HepG2 (cell line): Measurements from ENCODE around the gene BMI1.

Source experiments
- EZH2 ChIP-seq: conservative IDR thresholded peaks from 2 replicates; pipeline ENCODE4 v1.6.1; 2012; ENCODE audit warnings: mild to moderate bottlenecking, low read depth, low read length, moderate library complexity
- GATA4 ChIP-seq: sonication (generic); IDR thresholded peaks from 2 replicates; pipeline ENCODE4 v1.6.1; 2016; ENCODE audit warnings: antibody characterized with exemption, low read depth, borderline replicate concordance
- HIVEP1 ChIP-seq: sonication (generic); formaldehyde crosslinking; IDR thresholded peaks from 2 replicates; pipeline ENCODE4 v1.4.0; 2020; ENCODE audit warnings: mild to moderate bottlenecking, missing genetic modification reagents
- JARID2 ChIP-seq: sonication (generic); formaldehyde crosslinking; IDR thresholded peaks from 2 replicates; pipeline ENCODE4 v1.8.1; 2023; ENCODE audit warnings: missing genetic modification reagents, inconsistent platforms; ENCODE audit not compliant: insufficient replicate concordance
- MAFG ChIP-seq: sonication (generic); formaldehyde crosslinking; IDR thresholded peaks from 2 replicates; pipeline ENCODE4 v1.5.1; 2020; ENCODE audit warnings: mild to moderate bottlenecking, missing genetic modification reagents
- NR3C1 ChIP-seq: sonication (generic); formaldehyde crosslinking; IDR thresholded peaks from 2 replicates; pipeline ENCODE4 v1.4.0; 2020; ENCODE audit warnings: missing genetic modification reagents
- RFX3 ChIP-seq: IDR thresholded peaks from 2 replicates; pipeline ENCODE4 v1.6.1; 2016; ENCODE audit warnings: missing biosample characterization, missing genetic modification reagents
- SSRP1 ChIP-seq: IDR thresholded peaks from 2 replicates; pipeline ENCODE4 v1.6.1; 2016; ENCODE audit warnings: control low read depth
- U2AF1 ChIP-seq: fragments of 200-400 bp; formaldehyde crosslinking; optimal IDR thresholded peaks from 2 replicates; pipeline ENCODE3; 2017; ENCODE audit warnings: mild to moderate bottlenecking, low read depth, low read length
- ZBTB3 ChIP-seq: sonication (generic); formaldehyde crosslinking; IDR thresholded peaks from 2 replicates; pipeline ENCODE4 v1.4.0; 2020; ENCODE audit warnings: low read depth, mild to moderate bottlenecking, moderate library complexity, missing genetic modification reagents, borderline replicate concordance
- ZSCAN22 ChIP-seq: sonication (generic); formaldehyde crosslinking; IDR thresholded peaks from 2 replicates; pipeline ENCODE4 v1.4.0; 2020; ENCODE audit warnings: mild to moderate bottlenecking, missing genetic modification reagents
- TF ChIP-seq, protein P1 (sequence below): sonication (generic); formaldehyde crosslinking; conservative IDR thresholded peaks from 2 replicates; pipeline ENCODE4 v1.5.0; 2020; ENCODE audit warnings: missing genetic modification reagents
- TF ChIP-seq, protein P2 (sequence below): sonication (generic); formaldehyde crosslinking; IDR thresholded peaks from 2 replicates; pipeline ENCODE4 v1.8.1; 2023; ENCODE audit warnings: mild to moderate bottlenecking, inconsistent platforms, moderate library complexity, missing genetic modification reagents, borderline replicate concordance

DNA sequence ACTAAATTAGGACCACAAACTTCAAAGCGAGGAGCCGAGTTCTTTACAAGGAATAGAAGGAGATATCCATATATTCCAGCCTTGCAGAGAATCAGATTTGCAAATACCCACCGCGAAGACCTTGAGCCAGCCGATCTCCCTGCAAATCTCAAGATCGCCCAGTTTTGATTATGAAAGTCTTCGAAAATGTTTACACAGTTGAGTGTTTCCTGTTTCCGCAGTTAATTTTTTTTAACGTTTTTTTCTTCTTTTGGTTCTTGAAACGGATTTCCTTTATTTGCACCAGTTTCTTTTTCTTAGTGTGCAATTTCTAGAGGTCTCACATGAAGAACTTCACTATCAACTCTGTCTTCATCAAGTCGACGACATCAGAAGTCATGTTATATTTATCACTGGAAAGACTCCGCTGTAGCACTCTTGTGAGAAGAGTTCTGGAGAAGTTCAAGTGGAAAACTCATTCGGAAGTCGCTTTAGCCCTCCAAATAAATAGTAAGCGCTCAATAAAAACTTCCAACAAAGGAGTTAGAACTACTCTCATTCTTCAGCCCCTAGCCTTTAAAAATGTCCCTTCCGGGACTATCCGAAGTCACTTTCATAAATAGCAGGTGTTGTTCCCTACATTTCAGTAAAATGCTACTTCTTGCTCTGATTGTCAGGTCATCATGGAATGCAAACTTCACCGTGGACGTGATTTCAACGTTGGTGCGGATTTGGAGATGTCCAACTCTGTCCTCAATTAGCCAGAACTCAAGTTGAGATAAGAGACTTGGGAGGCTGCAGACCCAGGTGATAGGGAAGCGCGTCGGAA lies 12.5 kb downstream of the BMI1 start:
- TF ChIP-seq GATA4 (no peak), HIVEP1 (CRISPR knock-in tag) (no peak), RFX3 (CRISPR knock-in tag) (no peak), EZH2 (no peak), MAFG (no peak), U2AF1 (no peak), ZSCAN22 (CRISPR knock-in tag) (no peak), SSRP1 (CRISPR knock-in tag) (no peak), JARID2 (CRISPR knock-in tag) (no peak), ZBTB3 (no peak), NR3C1 (CRISPR knock-in tag) (no peak)
- TF ChIP-seq, protein P1, sequence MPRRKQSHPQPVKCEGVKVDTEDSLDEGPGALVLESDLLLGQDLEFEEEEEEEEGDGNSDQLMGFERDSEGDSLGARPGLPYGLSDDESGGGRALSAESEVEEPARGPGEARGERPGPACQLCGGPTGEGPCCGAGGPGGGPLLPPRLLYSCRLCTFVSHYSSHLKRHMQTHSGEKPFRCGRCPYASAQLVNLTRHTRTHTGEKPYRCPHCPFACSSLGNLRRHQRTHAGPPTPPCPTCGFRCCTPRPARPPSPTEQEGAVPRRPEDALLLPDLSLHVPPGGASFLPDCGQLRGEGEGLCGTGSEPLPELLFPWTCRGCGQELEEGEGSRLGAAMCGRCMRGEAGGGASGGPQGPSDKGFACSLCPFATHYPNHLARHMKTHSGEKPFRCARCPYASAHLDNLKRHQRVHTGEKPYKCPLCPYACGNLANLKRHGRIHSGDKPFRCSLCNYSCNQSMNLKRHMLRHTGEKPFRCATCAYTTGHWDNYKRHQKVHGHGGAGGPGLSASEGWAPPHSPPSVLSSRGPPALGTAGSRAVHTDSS, result no peak
- TF ChIP-seq, protein P2, sequence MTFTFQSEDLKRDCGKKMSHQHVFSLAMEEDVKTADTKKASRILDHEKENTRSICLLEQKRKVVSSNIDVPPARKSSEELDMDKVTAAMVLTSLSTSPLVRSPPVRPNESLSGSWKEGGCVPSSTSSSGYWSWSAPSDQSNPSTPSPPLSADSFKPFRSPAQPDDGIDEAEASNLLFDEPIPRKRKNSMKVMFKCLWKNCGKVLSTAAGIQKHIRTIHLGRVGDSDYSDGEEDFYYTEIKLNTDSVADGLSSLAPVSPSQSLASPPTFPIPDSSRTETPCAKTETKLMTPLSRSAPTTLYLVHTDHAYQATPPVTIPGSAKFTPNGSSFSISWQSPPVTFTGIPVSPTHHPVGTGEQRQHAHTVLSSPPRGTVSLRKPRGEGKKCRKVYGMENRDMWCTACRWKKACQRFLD (CRISPR knock-in tag), result no peak
